Activated T-cell treated with anti-CD3 and anti-CD28 coated beads for 24 hours (primary cell): ENCODE data around the gene ARHGEF18.

Experiments
- DNase-seq: peaks from one replicate; pipeline ENCODE4 v3.0.0-alpha.2; 2020; ENCODE audit warnings: low read depth

Gene ARHGEF18

GRCh38 chr19:7385062-7385461, 36.3 kb downstream of the ARHGEF18 start:
- no peak for DNase-seq

GRCh38 chr19:7386308-7386707, 37.6 kb downstream of the ARHGEF18 start:
- DNase-seq, result no peak

GRCh38 chr19:7386769-7387168, 38.0 kb downstream of the ARHGEF18 start:
- DNase-seq, result no peak

- no peak for DNase-seq
These were observed 42.5 kb downstream of the ARHGEF18 start for GRCh38 chr19:7391218-7391670.

GRCh38 chr19:7393459-7393858, 44.7 kb downstream of the ARHGEF18 start:
- DNase-seq, result no peak

GRCh38 chr19:7393939-7394730, 45.4 kb downstream of the ARHGEF18 start:
- no peak for DNase-seq

- DNase-seq, result peak; percentile 87
These were observed 46.1 kb downstream of the ARHGEF18 start for GRCh38 chr19:7394731-7395359.

GRCh38 chr19:7395360-7396066, 46.8 kb downstream of the ARHGEF18 start:
- no peak for DNase-seq

GRCh38 chr19:7397687-7398086, 49.0 kb downstream of the ARHGEF18 start:
- DNase-seq, result no peak
